Neural cell (in vitro differentiated cells): Measurements from ENCODE around the gene DNAH17. TPM values are rescaled to one million over a fixed set of nuclear protein-coding genes. Genes with fewer than 3 reads are reported as not detected.

Experiments
- H2AFZ ChIP-seq: fragments of 200-600, 300-800 bp; sonication (generic), shearing (Covaris generic); 2 replicates; pipeline ENCODE4 v1.6.0; 2014; ENCODE audit warnings: low read depth, mild to moderate bottlenecking, antibody characterized with exemption, low read length, moderate library complexity
- H3F3A ChIP-seq: fragments of 200-600 bp; shearing (Covaris generic); 2 replicates; pipeline ENCODE4 v1.6.1; 2016; ENCODE audit warnings: mild to moderate bottlenecking, moderate library complexity, mixed read lengths, antibody characterized with exemption, low read length; ENCODE audit not compliant: insufficient read depth, poor library complexity, severe bottlenecking
- H3K27ac ChIP-seq: fragments of 200-600, 300-800 bp; sonication (generic), shearing (Covaris generic); 2 replicates; pipeline ENCODE4 v1.5.1; 2014; ENCODE audit warnings: mild to moderate bottlenecking, low read length, moderate library complexity
- H3K27me3 ChIP-seq: fragments of 300-800, 200-600 bp; sonication (generic), shearing (Covaris generic); 2 replicates; pipeline ENCODE4 v1.6.0; 2014; ENCODE audit warnings: mild to moderate bottlenecking, low read depth, low read length, moderate library complexity; ENCODE audit not compliant: insufficient read depth
- H3K36me3 ChIP-seq: fragments of 300-800, 200-600 bp; sonication (generic), shearing (Covaris generic); 2 replicates; pipeline ENCODE4 v1.5.1; 2014; ENCODE audit warnings: mild to moderate bottlenecking, antibody characterized with exemption, low read length, moderate library complexity; ENCODE audit not compliant: insufficient read depth
- H3K4me2 ChIP-seq: fragments of 300-800, 200-600 bp; sonication (generic), shearing (Covaris generic); 2 replicates; pipeline ENCODE4 v1.6.0; 2014; ENCODE audit warnings: mild to moderate bottlenecking, low read length
- H3K4me3 ChIP-seq: fragments of 300-800, 200-600 bp; sonication (generic), shearing (Covaris generic); 2 replicates; pipeline ENCODE4 v1.5.1; 2014; ENCODE audit warnings: mild to moderate bottlenecking, low read length, moderate library complexity
- H3K79me2 ChIP-seq: fragments of 200-600 bp; shearing (Covaris generic); replicated peaks from 2 replicates; pipeline ENCODE4 v1.6.0; 2014; ENCODE audit warnings: mild to moderate bottlenecking, low read length, moderate library complexity; ENCODE audit not compliant: insufficient read depth
- H3K9ac ChIP-seq: fragments of 300-800, 200-600 bp; sonication (generic), shearing (Covaris generic); 2 replicates; pipeline ENCODE4 v1.6.1; 2016; ENCODE audit warnings: mild to moderate bottlenecking, low read length, mixed read lengths
- H3K9me2 ChIP-seq: fragments of 200-600 bp; shearing (Covaris generic); 2 replicates; pipeline ENCODE4 v1.6.1; 2016; ENCODE audit warnings: mild to moderate bottlenecking, low read length, mixed read lengths; ENCODE audit not compliant: insufficient read depth
- H3K9me3 ChIP-seq: fragments of 200-600, 300-800 bp; sonication (generic), shearing (Covaris generic); 2 replicates; pipeline ENCODE4 v1.6.1; 2016; ENCODE audit warnings: mild to moderate bottlenecking, mixed run types, low read length, moderate library complexity, mixed read lengths
- H4K20me1 ChIP-seq: fragments of 200-600 bp; shearing (Covaris generic); 2 replicates; pipeline ENCODE4 v1.6.1; 2016; ENCODE audit warnings: mild to moderate bottlenecking, mixed run types; ENCODE audit not compliant: insufficient read depth
- CTCF ChIP-seq: fragments of 450-650 bp; IDR thresholded peaks from 2 replicates; pipeline ENCODE4 v1.5.1; 2014; ENCODE audit warnings: antibody characterized with exemption, mild to moderate bottlenecking, moderate library complexity; ENCODE audit not compliant: poor library complexity, severe bottlenecking
- EP300 ChIP-seq: fragments of 450-650 bp; conservative IDR thresholded peaks from 2 replicates; pipeline ENCODE4 v1.6.1; 2014; ENCODE audit warnings: antibody characterized with exemption, mild to moderate bottlenecking, moderate library complexity; ENCODE audit not compliant: poor library complexity, severe bottlenecking
- EZH2 ChIP-seq: fragments of 200-600, 300-800 bp; shearing (Covaris generic), sonication (generic); IDR thresholded peaks from 2 replicates; pipeline ENCODE4 v1.6.1; 2014; ENCODE audit warnings: antibody characterized with exemption, low read length, borderline replicate concordance, mild to moderate bottlenecking; ENCODE audit not compliant: insufficient read depth, poor library complexity, severe bottlenecking
- MXI1 ChIP-seq: fragments of 450-650 bp; conservative IDR thresholded peaks from 2 replicates; pipeline ENCODE4 v1.6.1; 2014; ENCODE audit warnings: antibody characterized with exemption, mild to moderate bottlenecking; ENCODE audit not compliant: poor library complexity, severe bottlenecking
- POLR2AphosphoS5 ChIP-seq: IDR thresholded peaks from 2 replicates; pipeline ENCODE4 v1.6.1; 2012
- RAD21 ChIP-seq: fragments of 450-650 bp; conservative IDR thresholded peaks from 2 replicates; pipeline ENCODE4 v1.6.1; 2014; ENCODE audit warnings: antibody characterized with exemption, mild to moderate bottlenecking, moderate library complexity
- REST ChIP-seq: IDR thresholded peaks from 2 replicates; pipeline ENCODE4 v1.6.1; 2012; ENCODE audit warnings: borderline replicate concordance
- SMC3 ChIP-seq: fragments of 450-650 bp; conservative IDR thresholded peaks from 2 replicates; pipeline ENCODE4 v1.6.1; 2014; ENCODE audit warnings: antibody characterized with exemption, mild to moderate bottlenecking, moderate library complexity; ENCODE audit not compliant: poor library complexity
- TAF1 ChIP-seq: IDR thresholded peaks from 2 replicates; pipeline ENCODE4 v1.6.1; 2012; ENCODE audit warnings: low read depth
- polyA plus RNA-seq: library from polyadenylated mRNA; depleted of rRNA; stranded (reverse); fragments of >200 nt; gene quantifications from 2 replicates; pipeline ENCODE4 v1.2.3, GENCODE V29; 2014

The DNAH17 gene
- polyA plus RNA-seq, 1 donor from 2014 or later = not detected

GRCh38 chr17:78544881-78545755 lies 32.1 kb downstream of the DNAH17 start:
- H3K9me3 ChIP-seq = no peaks in the 10 kb centered on the region
- H3F3A ChIP-seq = no peaks in the 10 kb centered on the region
- H3K27ac ChIP-seq = no peak overlapping the region
- H3K36me3 ChIP-seq = no peaks in the 10 kb centered on the region
- H3K4me3 ChIP-seq = no peak overlapping the region
- TF ChIP-seq POLR2AphosphoS5 (no peak), REST (no peak), EZH2 (no peak), MXI1 (no peak), RAD21 (no peak), EP300 (no peak), CTCF (no peak), TAF1 (no peak), SMC3 (no peak)
- no peak overlapping the region for H2AFZ ChIP-seq
- no peaks in the 10 kb centered on the region for H3K27me3 ChIP-seq
- no peak overlapping the region for H3K4me2 ChIP-seq
- H3K9ac ChIP-seq = no peak overlapping the region
- no peaks in the 10 kb centered on the region for H4K20me1 ChIP-seq
- no peaks in the 10 kb centered on the region for H3K79me2 ChIP-seq
- no peaks in the 10 kb centered on the region for H3K9me2 ChIP-seq

GRCh38 chr17:78541488-78542206 lies 35.5 kb downstream of the DNAH17 start:
- no peaks in the 10 kb centered on the region for H3K27me3 ChIP-seq
- no peak overlapping the region for H3K9ac ChIP-seq
- TF ChIP-seq CTCF = no peak
- no peak for TF ChIP-seq RAD21
- TF ChIP-seq EP300 = no peak
- no peak for TF ChIP-seq TAF1
- no peak for TF ChIP-seq REST
- TF ChIP-seq POLR2AphosphoS5 = no peak
- no peaks in the 10 kb centered on the region for H4K20me1 ChIP-seq
- no peak overlapping the region for H3K4me3 ChIP-seq
- no peaks in the 10 kb centered on the region for H3K79me2 ChIP-seq
- H3K9me3 ChIP-seq = no peaks in the 10 kb centered on the region
- no peaks in the 10 kb centered on the region for H3K9me2 ChIP-seq
- H2AFZ ChIP-seq = no peak overlapping the region
- H3K4me2 ChIP-seq = no peak overlapping the region
- no peaks in the 10 kb centered on the region for H3F3A ChIP-seq
- no peak overlapping the region for H3K27ac ChIP-seq
- no peaks in the 10 kb centered on the region for H3K36me3 ChIP-seq
